Endodermal cell (in vitro differentiated cells): Measurements from ENCODE around the gene KDM1A. TPM values are rescaled to one million over a fixed set of nuclear protein-coding genes. Genes with fewer than 3 reads are reported as not detected.

Experiments
- DNase-seq: peaks from one replicate; pipeline ENCODE4 v3.0.0-alpha.2; 2017
- H3K27ac ChIP-seq: 2 replicates; pipeline ENCODE4 v1.5.1; 2013; ENCODE audit warnings: mild to moderate bottlenecking, low read depth, low read length, moderate library complexity
- H3K27me3 ChIP-seq: 2 replicates; pipeline ENCODE4 v1.6.1; 2013; ENCODE audit warnings: mild to moderate bottlenecking, low read length, moderate library complexity; ENCODE audit not compliant: insufficient read depth, control insufficient read depth, poor library complexity, severe bottlenecking
- H3K36me3 ChIP-seq: 2 replicates; pipeline ENCODE4 v1.7.0; 2013; ENCODE audit warnings: mild to moderate bottlenecking, low read length, moderate library complexity; ENCODE audit not compliant: control insufficient read depth, insufficient read depth
- H3K4me1 ChIP-seq: one replicate; pipeline ENCODE4 v1.7.0; 2013; ENCODE audit warnings: low read length; ENCODE audit not compliant: control insufficient read depth, insufficient read depth
- H3K4me3 ChIP-seq: 2 replicates; pipeline ENCODE4 v1.5.1; 2013; ENCODE audit warnings: mild to moderate bottlenecking, low read length, moderate library complexity
- H3K9ac ChIP-seq: 2 replicates; pipeline ENCODE4 v1.6.1; 2013; ENCODE audit warnings: mild to moderate bottlenecking, low read length, moderate library complexity; ENCODE audit not compliant: poor library complexity, severe bottlenecking; ENCODE audit errors: extremely low read depth
- H3K9me3 ChIP-seq: 2 replicates; pipeline ENCODE4 v1.6.1; 2013; ENCODE audit warnings: mild to moderate bottlenecking, low read length, moderate library complexity; ENCODE audit not compliant: control insufficient read depth
- H3K27ac Mint-ChIP-seq: 2 replicates; pipeline ENCODE4 v1.8.0; 2020; ENCODE audit warnings: mixed read lengths
- H3K27me3 Mint-ChIP-seq: 2 replicates; pipeline ENCODE4 v1.8.0; 2021; ENCODE audit warnings: mild to moderate bottlenecking, mixed read lengths; ENCODE audit not compliant: insufficient read depth
- H3K36me3 Mint-ChIP-seq: 2 replicates; pipeline ENCODE4 v1.8.0; 2020; ENCODE audit warnings: low read depth, mixed read lengths
- H3K4me1 Mint-ChIP-seq: 2 replicates; pipeline ENCODE4 v1.8.0; 2020; ENCODE audit warnings: mixed read lengths
- H3K4me3 Mint-ChIP-seq: 2 replicates; pipeline ENCODE4 v1.8.0; 2020; ENCODE audit warnings: mild to moderate bottlenecking, moderate library complexity, mixed read lengths
- H3K9me3 Mint-ChIP-seq: 2 replicates; pipeline ENCODE4 v1.8.0; 2020; ENCODE audit warnings: mild to moderate bottlenecking, mixed read lengths
- WGBS, 2 experiments: methylation state at CpG; one replicate each; pipeline versions ENCODE4 v1.1.5 to v1.1.7; 2013; ENCODE audit warnings: missing lambda C conversion rate in 2 of 2, mixed read lengths in 1 of 2; ENCODE audit not compliant: insufficient coverage in 1 of 2, insufficient read length in 1 of 2; 5-methylcytosine and 5-hydroxymethylcytosine counted together
- total RNA-seq, 2 donors: library from RNA; stranded (reverse); fragmentation: NEBNext Ultra II Directional in 1 of 2; extraction: Animal tissue kit (Norgen Biotek cat#: 25700) in 1 of 2; gene quantifications; 2 replicates in 1 of 2; 3 replicates in 1 of 2; pipeline ENCODE4 v1.2.1, GENCODE V29; 2021
- TF ChIP-seq, protein P1 (sequence below): fragments of 200-600 bp; sonication (generic); conservative IDR thresholded peaks from 2 replicates; pipeline ENCODE4 v1.5.0; 2021; ENCODE audit warnings: antibody characterized with exemption, mild to moderate bottlenecking

Gene KDM1A
- total RNA-seq, 2 donors from 2014 or later: 153 to 204 TPM

DNA sequence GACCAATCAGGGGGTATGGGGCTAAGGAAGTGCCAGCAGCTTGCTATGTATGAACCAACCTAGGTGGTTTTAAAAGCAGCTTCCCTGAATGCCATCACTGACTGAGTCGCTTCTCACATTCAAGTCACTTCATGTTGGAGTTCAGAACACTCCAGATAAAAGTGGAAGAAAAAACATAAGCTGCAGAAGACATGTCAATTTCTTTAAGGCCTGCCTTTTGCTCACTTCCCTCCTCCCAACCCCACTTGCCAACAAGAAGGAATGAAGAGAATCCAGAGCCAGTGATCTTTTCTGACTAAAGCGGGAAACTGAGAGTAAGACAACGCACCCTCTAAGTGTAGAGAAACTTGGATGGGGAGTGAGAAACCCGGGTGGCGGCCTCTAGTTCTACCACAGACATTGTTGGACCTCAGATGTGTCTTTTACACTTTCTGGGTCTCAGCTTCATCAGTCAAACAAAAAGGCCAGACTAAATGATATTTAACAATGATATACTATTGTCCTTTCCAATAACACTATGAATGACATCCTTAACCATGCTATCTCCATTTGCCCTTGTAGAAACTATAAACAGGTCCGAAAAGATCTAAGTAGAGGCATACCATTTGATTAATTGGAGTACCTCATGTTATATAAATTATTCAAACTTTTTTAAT, 95.3 kb downstream of the KDM1A start:
- H3K4me1 ChIP-seq: no peaks in the 10 kb centered on the region
- Mint-ChIP-seq H3K27ac (no peak overlapping the region), H3K36me3 (peaks cover 7% of the 10 kb centered on the region), H3K9me3 (no peaks in the 10 kb centered on the region), H3K4me1 (peaks cover 20% of the 10 kb centered on the region), H3K4me3 (no peak overlapping the region), H3K27me3 (no peaks in the 10 kb centered on the region)
- WGBS, 2 experiments: 90 to 92% methylated on average over 4 to 5 of the region's 6 CpGs
- no peak overlapping the region for H3K27ac ChIP-seq
- DNase-seq: no peak
- no peak overlapping the region for H3K9ac ChIP-seq
- peaks cover 5% of the 10 kb centered on the region for H3K36me3 ChIP-seq
- H3K4me3 ChIP-seq: no peak overlapping the region
- H3K27me3 ChIP-seq: no peaks in the 10 kb centered on the region
- TF ChIP-seq, protein P1, sequence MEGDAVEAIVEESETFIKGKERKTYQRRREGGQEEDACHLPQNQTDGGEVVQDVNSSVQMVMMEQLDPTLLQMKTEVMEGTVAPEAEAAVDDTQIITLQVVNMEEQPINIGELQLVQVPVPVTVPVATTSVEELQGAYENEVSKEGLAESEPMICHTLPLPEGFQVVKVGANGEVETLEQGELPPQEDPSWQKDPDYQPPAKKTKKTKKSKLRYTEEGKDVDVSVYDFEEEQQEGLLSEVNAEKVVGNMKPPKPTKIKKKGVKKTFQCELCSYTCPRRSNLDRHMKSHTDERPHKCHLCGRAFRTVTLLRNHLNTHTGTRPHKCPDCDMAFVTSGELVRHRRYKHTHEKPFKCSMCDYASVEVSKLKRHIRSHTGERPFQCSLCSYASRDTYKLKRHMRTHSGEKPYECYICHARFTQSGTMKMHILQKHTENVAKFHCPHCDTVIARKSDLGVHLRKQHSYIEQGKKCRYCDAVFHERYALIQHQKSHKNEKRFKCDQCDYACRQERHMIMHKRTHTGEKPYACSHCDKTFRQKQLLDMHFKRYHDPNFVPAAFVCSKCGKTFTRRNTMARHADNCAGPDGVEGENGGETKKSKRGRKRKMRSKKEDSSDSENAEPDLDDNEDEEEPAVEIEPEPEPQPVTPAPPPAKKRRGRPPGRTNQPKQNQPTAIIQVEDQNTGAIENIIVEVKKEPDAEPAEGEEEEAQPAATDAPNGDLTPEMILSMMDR: no peak
- H3K9me3 ChIP-seq: no peaks in the 10 kb centered on the region

- Mint-ChIP-seq H3K4me1 (peaks cover 20% of the 10 kb centered on the region), H3K27ac (no peak overlapping the region), H3K9me3 (no peaks in the 10 kb centered on the region), H3K27me3 (no peaks in the 10 kb centered on the region), H3K4me3 (no peak overlapping the region), H3K36me3 (peaks cover 2% of the 10 kb centered on the region)
- no peaks in the 10 kb centered on the region for H3K9me3 ChIP-seq
- H3K4me1 ChIP-seq: no peaks in the 10 kb centered on the region
- no peak overlapping the region for H3K4me3 ChIP-seq
- no peak overlapping the region for H3K9ac ChIP-seq
- TF ChIP-seq, protein P1: no peak
- no peaks in the 10 kb centered on the region for H3K27me3 ChIP-seq
- H3K27ac ChIP-seq: peak overlapping the region; percentile 10
- H3K36me3 ChIP-seq: no peaks in the 10 kb centered on the region
- 95 to 96% methylated on average over 6 of the region's 6 CpGs for WGBS, 2 experiments
- no peak for DNase-seq
Observed at GRCh38 chr1:23116216-23116836, 97.1 kb downstream of the KDM1A start.

DNA sequence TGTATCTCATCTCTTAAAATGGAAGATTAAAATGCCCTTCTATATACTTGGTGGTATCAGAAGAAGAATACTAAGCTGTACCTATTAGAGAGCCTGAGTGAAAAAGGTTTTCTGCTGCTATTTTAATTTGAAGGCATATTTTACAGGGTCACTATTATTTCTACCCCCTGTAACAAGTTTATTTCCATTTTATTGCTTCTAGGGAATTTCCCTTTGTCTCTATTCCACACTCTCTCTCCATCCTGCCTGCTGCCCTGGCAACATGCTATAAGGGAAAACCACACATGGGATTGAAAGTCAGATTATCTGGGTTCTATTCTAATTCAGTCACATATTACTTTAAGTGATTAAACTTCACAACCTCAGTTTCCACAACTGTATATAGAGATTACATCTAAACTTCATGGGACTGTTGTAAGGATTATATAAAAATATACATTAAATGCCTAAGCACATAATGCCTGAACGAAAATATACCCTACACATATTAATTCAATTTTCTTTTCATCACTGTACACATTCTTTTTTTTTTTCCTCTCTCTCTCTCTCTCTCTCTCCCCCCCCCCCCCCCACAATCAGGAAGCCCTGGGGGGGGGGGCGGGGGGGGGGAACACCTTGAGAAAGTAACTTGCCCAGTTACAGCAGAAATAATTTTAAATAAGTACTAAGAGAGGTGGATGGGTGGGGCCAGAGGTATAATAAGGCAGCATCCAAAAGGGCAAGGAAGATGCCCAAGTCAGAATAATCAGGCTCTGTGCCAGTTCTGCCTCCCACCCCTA, 97.8 kb downstream of the KDM1A start:
- WGBS, 2 experiments: no CpG with 5 or more reads among the region's 2 CpGs
- Histone ChIP-seq H3K4me1 (no peaks in the 10 kb centered on the region), H3K9ac (no peak overlapping the region), H3K27ac (peak overlapping the region; percentile 10), H3K36me3 (no peaks in the 10 kb centered on the region), H3K27me3 (no peaks in the 10 kb centered on the region), H3K9me3 (no peaks in the 10 kb centered on the region), H3K4me3 (no peak overlapping the region)
- Mint-ChIP-seq H3K9me3 (no peaks in the 10 kb centered on the region), H3K4me1 (peaks cover 17% of the 10 kb centered on the region), H3K27ac (no peak overlapping the region), H3K36me3 (peaks cover 2% of the 10 kb centered on the region), H3K4me3 (no peak overlapping the region), H3K27me3 (no peaks in the 10 kb centered on the region)
- no peak for DNase-seq
- TF ChIP-seq, protein P1: no peak
